B cell (primary cell): ENCODE measurements around the gene PLA2G3. TPM values are rescaled to one million over a fixed set of nuclear protein-coding genes. Genes with fewer than 3 reads are reported as not detected.

Source experiments
- ATAC-seq: fragments of 200-7000 bp; cut with Tn5 transposase; one replicate; pipeline ENCODE4 v1.10.0; 2021; ENCODE audit warnings: low read depth, mild to moderate bottlenecking, moderate number of reproducible peaks, moderate library complexity
- CTCF ChIA-PET: fragments of 350-600 bp; sonication (Branson Sonifier 250); formaldehyde crosslinking; loops from one replicate; lab custom pipeline; 2021; ENCODE audit warnings: antibody characterized with exemption, inconsistent platforms; lab: Charles Lee
- POLR2A ChIA-PET: fragments of 350-600 bp; sonication (Branson Sonifier 250); formaldehyde crosslinking; loops from one replicate; lab custom pipeline; 2021; ENCODE audit warnings: antibody characterized with exemption; lab: Charles Lee
- DNase-seq: peaks from one replicate; pipeline ENCODE4 v3.0.0; 2013
- H2AFZ ChIP-seq: 2 replicates; pipeline ENCODE4 v1.6.1; 2012; ENCODE audit warnings: mild to moderate bottlenecking, low read depth, low read length; ENCODE audit not compliant: insufficient read depth, poor library complexity, severe bottlenecking
- H3K27ac ChIP-seq, 2 donors: 1 replicate in 1 of 2; 2 replicates in 1 of 2; pipeline ENCODE4 v1.5.1; 2012 to 2013; ENCODE audit warnings: low read length in 2 of 2, mild to moderate bottlenecking in 2 of 2, moderate library complexity in 1 of 2
- H3K27me3 ChIP-seq, 4 experiments: fragments of 200-600 bp in 1 of 4; sonication (generic) in 1 of 4; replicated peaks in 1 of 4; 1 replicate in 2 of 4; 2 replicates in 2 of 4; pipeline versions ENCODE4 v1.6.1 to v1.7.0; 2013 to 2016; ENCODE audit warnings: low read length in 3 of 4, mild to moderate bottlenecking in 2 of 4, mixed read lengths in 1 of 4, moderate library complexity in 1 of 4; ENCODE audit not compliant: insufficient read depth in 4 of 4, control insufficient read depth in 3 of 4; ENCODE audit errors: control extremely low read depth in 1 of 4
- H3K36me3 ChIP-seq, 2 experiments: replicated peaks in 1 of 2; 1 replicate in 1 of 2; 2 replicates in 1 of 2; pipeline versions ENCODE4 v1.6.1 to v1.7.1; 2013; ENCODE audit warnings: low read length in 1 of 2; ENCODE audit not compliant: insufficient read depth in 2 of 2, control insufficient read depth in 1 of 2; ENCODE audit errors: control extremely low read depth in 1 of 2, extremely low read depth in 1 of 2
- H3K4me1 ChIP-seq, 2 donors: fragments of 200-600 bp in 1 of 2; sonication (generic) in 1 of 2; 1 replicate in 1 of 2; 2 replicates in 1 of 2; pipeline versions ENCODE4 v1.5.1 to v1.6.1; 2013 to 2017; ENCODE audit warnings: low read length in 2 of 2; ENCODE audit not compliant: control insufficient read depth in 2 of 2, insufficient read depth in 2 of 2
- H3K4me2 ChIP-seq: replicated peaks from 2 replicates; pipeline ENCODE3; 2012; ENCODE audit warnings: mild to moderate bottlenecking, low read depth, low read length; ENCODE audit not compliant: poor library complexity, severe bottlenecking
- H3K4me3 ChIP-seq, 5 experiments: fragments of 200-600 bp in 1 of 5; sonication (generic) in 1 of 5; 1 replicate in 3 of 5; 2 replicates in 2 of 5; pipeline versions ENCODE4 v1.5.1 to v1.7.0; 2011 to 2016; ENCODE audit warnings: low read length in 4 of 5, mild to moderate bottlenecking in 4 of 5, low read depth in 2 of 5, control low read depth in 1 of 5, moderate library complexity in 1 of 5; ENCODE audit not compliant: insufficient read depth in 1 of 5; ENCODE audit errors: control extremely low read depth in 1 of 5, extremely low read depth in 1 of 5
- H3K79me2 ChIP-seq: fragments of 200-600 bp; sonication (generic); one replicate; pipeline ENCODE4 v1.6.0; 2016; ENCODE audit warnings: low read length; ENCODE audit not compliant: control insufficient read depth, insufficient read depth
- H3K9ac ChIP-seq: fragments of 200-600 bp; sonication (generic); 2 replicates; pipeline ENCODE4 v1.6.1; 2017; ENCODE audit warnings: mild to moderate bottlenecking, low read length, moderate library complexity
- H3K9me3 ChIP-seq, 3 donors: one replicate each; pipeline versions ENCODE4 v1.6.1 to v1.7.1; 2013; ENCODE audit warnings: low read length in 2 of 3; ENCODE audit not compliant: control insufficient read depth in 2 of 3, insufficient read depth in 1 of 3; ENCODE audit errors: control extremely low read depth in 1 of 3
- H4K20me1 ChIP-seq: 2 replicates; pipeline ENCODE4 v1.6.0; 2012; ENCODE audit warnings: mild to moderate bottlenecking, low read length; ENCODE audit not compliant: insufficient read depth, control insufficient read depth, poor library complexity, severe bottlenecking
- H3K27ac Mint-ChIP-seq: one replicate; pipeline ENCODE4 v1.8.0; 2021; ENCODE audit warnings: mixed read lengths
- H3K27me3 Mint-ChIP-seq: one replicate; pipeline ENCODE4 v1.8.0; 2021; ENCODE audit warnings: mixed read lengths
- H3K4me1 Mint-ChIP-seq: one replicate; pipeline ENCODE4 v1.8.0; 2021; ENCODE audit warnings: mixed read lengths
- H3K4me3 Mint-ChIP-seq: one replicate; pipeline ENCODE4 v1.8.0; 2021; ENCODE audit warnings: mixed read lengths
- H3K9me3 Mint-ChIP-seq: one replicate; pipeline ENCODE4 v1.8.0; 2022; ENCODE audit warnings: mixed read lengths; ENCODE audit not compliant: insufficient read depth
- CTCF ChIP-seq: fragments of 200-600 bp; IDR thresholded peaks from one replicate; pipeline ENCODE4 v1.8.0; 2022; ENCODE audit warnings: antibody characterized with exemption, mild to moderate bottlenecking
- EZH2 ChIP-seq: IDR thresholded peaks from 2 replicates; pipeline ENCODE4 v1.6.1; 2012; ENCODE audit warnings: borderline replicate concordance, low read depth, mild to moderate bottlenecking, moderate library complexity, low read length; ENCODE audit not compliant: insufficient read depth, poor library complexity, severe bottlenecking
- WGBS: methylation state at CpG from one replicate; pipeline ENCODE4 v1.1.5; 2013; ENCODE audit warnings: missing lambda C conversion rate; ENCODE audit not compliant: insufficient coverage; 5-methylcytosine and 5-hydroxymethylcytosine counted together
- intact Hi-C: fragments of 100-400 bp; cut with micrococcal nuclease; formaldehyde crosslinking; loops from one replicate; pipeline ENCODE4 v1.10.0; 2022
- polyA plus RNA-seq: library from polyadenylated mRNA; depleted of rRNA; stranded (reverse); fragments of >200 nt; gene quantifications from 2 replicates; pipeline ENCODE4 v1.2.3, GENCODE V29; 2012
- total RNA-seq, 2 donors: library from RNA; stranded (reverse); fragments of 120-200 nt in 1 of 2; gene quantifications; 1 replicate in 1 of 2; 2 replicates in 1 of 2; pipeline versions ENCODE4 v1.2.3 to v1.2.4, GENCODE V29; 2013 to 2022

The PLA2G3 gene
- total and polyA plus RNA-seq, 2 donors (not counting 1 experiment from before 2014, with no cell fraction given): not detected

- H3K9me3 Mint-ChIP-seq: no peaks in the 10 kb centered on the region
- Histone ChIP-seq H3K9ac (no peak overlapping the region), H3K4me1 (no peaks in the 10 kb centered on the region), H3K36me3 (no peaks in the 10 kb centered on the region), H4K20me1 (no peaks in the 10 kb centered on the region), H2AFZ (no peak overlapping the region), H3K27ac (no peak overlapping the region), H3K79me2 (no peaks in the 10 kb centered on the region), H3K27me3 (no peaks in the 10 kb centered on the region), H3K4me2 (no peak overlapping the region), H3K9me3 (no peaks in the 10 kb centered on the region), H3K4me3 (no peak overlapping the region)
- no peaks in the 10 kb centered on the region for H3K27me3 Mint-ChIP-seq
- no peak overlapping the region for H3K4me3 Mint-ChIP-seq
- CTCF ChIA-PET: interaction anchor here (1.9 kb wide), 1 partner anchor 15 kb away, joined by 5 read pairs; no protein-coding TSS in a partner anchor
- TF ChIP-seq CTCF: no peak
- TF ChIP-seq EZH2: no peak
- WGBS: 96% methylated on average over 13 of the region's 18 CpGs
- POLR2A ChIA-PET: no interaction called here
- ATAC-seq (no peak), DNase-seq (no peak)
- peaks cover 2% of the 10 kb centered on the region for H3K4me1 Mint-ChIP-seq
- H3K27ac Mint-ChIP-seq: no peak overlapping the region
- intact Hi-C loops: no loop called here
Observed at GRCh38 chr22:31100762-31101525, 39.4 kb downstream of the PLA2G3 start.
